Choroid plexus epithelial cell (primary cell): ENCODE data around the gene FOS.
"Not testable (repeated sequence)": the region's sequence is repeated elsewhere in the genome, so short reads cannot be mapped to it uniquely, and the experiment has no call there.

ENCODE experiments used
- DNase-seq: peaks from one replicate; pipeline ENCODE4 v3.0.0-alpha.2; 2010; ENCODE audit warnings: low read depth
- H3K4me3 ChIP-seq: 2 replicates; pipeline ENCODE4 v1.5.1; 2011; ENCODE audit warnings: low read depth, mild to moderate bottlenecking, control low read depth, low read length, moderate library complexity
- TF ChIP-seq, protein P1 (sequence below): conservative IDR thresholded peaks from 2 replicates; pipeline ENCODE4 v1.5.1; 2011; ENCODE audit warnings: low read depth, mild to moderate bottlenecking, control low read depth, inconsistent platforms, low read length, moderate library complexity

The FOS gene

DNA sequence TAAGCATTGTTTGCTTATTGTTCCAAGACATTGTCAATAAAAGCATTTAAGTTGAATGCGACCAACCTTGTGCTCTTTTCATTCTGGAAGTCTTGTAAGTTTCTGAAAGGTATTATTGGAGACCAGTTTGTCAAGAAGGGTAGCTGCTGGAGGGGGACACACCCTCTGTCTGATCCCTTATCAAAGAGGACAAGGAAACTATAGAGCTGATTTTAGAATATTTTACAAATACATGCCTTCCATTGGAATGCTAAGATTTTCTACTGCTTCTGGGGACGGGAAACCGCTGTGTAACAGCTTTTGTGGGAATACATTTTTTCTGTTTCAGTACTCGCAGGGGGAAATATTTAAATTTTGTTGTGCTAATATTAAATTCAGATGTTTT, 3.5 kb downstream of the FOS start:
- TF ChIP-seq, protein P1, sequence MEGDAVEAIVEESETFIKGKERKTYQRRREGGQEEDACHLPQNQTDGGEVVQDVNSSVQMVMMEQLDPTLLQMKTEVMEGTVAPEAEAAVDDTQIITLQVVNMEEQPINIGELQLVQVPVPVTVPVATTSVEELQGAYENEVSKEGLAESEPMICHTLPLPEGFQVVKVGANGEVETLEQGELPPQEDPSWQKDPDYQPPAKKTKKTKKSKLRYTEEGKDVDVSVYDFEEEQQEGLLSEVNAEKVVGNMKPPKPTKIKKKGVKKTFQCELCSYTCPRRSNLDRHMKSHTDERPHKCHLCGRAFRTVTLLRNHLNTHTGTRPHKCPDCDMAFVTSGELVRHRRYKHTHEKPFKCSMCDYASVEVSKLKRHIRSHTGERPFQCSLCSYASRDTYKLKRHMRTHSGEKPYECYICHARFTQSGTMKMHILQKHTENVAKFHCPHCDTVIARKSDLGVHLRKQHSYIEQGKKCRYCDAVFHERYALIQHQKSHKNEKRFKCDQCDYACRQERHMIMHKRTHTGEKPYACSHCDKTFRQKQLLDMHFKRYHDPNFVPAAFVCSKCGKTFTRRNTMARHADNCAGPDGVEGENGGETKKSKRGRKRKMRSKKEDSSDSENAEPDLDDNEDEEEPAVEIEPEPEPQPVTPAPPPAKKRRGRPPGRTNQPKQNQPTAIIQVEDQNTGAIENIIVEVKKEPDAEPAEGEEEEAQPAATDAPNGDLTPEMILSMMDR, result no peak
- no peak overlapping the region for H3K4me3 ChIP-seq
- peak; percentile 58 for DNase-seq

DNA sequence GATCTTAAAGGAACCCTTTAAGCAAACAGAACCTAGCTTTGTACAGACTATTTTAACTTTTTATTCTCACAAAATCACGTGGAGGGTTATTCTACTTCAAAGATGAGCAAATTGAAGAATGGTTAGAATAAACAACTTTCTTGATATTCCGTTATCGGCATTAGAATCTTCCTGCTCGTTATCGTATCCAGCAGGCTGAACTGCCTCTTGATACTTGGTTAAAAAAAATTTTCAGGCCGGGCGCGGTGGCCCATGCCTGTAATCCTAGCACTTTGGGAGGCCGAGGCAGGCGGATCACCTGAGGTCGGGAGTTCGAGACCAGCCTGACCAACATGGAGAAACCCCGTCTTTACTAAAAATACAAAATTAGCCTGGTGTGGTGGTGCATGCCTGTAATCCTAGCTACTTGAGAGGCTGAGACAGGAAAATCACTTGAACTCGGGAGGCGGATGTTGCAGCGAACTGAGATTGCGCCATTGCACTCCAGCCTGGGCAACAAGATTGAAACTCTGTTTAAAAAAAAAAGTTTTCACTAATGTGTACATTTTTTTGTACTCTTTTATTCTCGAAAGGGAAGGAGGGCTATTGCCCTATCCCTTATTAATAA, 4.0 kb downstream of the FOS start:
- H3K4me3 ChIP-seq, result not testable (repeated sequence)
- DNase-seq, result peak; percentile 66

DNA sequence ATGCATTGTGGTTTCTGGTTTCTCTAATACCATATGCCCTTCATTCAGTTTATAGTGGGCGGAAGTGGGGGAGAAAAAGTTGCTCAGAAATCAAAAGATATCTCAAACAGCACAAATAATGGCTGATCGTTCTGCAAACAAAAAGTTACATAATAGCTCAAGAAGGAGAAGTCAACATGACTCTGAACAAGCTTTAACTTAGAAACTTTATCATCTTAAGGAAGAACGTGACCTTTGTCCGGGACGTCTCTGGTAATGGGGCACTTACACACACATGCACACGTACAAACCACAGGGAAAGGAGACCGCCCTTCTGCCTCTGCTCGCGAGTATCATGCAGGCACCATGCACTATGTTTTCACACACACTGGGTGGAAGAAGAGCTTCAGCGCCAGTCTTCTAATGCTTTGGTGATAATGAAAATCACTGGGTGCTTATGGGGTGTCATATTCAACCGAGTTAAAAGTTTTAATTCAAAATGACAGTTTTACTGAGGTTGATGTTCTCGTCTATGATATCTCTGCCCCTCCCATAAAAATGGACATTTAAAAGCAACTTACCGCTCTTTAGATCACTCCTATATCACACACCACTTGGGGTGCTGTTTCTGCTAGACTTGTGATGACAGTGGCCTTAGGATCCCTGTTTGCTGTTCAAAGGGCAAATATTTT, 4.7 kb downstream of the FOS start:
- no peak overlapping the region for H3K4me3 ChIP-seq
- peak; percentile 70 for DNase-seq
- TF ChIP-seq, protein P1, result no peak

DNA sequence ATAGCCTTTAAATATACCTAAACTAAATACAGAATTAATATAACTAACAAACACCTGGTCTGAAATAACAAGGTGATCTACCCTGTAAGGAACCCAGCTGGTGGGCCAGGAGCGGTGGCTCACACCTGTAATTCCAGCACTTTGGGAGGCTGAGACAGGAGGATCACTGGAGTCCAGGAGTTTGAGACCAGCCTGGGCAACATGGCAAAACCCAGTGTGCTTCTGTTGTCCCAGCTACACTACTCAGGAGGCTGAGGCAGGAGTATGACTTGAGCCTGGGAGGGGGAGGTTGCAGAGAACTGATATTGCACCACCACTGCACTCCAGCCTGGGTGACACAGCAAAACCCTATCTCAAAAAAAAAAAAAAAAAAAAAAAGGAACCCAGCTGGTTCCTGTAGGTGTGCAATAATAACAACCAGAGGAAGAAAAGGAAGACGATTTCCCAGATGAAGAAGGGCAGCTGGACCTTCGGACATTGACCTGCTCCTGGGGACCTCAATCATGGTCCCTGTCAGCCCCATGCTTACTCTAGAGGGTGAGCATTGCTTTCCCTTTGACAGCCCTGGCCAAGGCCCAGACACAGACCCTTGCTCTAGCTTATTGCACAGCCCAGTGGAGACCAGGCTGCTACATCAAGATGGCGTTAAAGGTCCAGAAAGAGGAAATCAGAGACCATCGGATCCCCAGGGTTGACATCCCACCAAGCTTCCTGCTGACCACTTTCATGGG, 5.4 kb downstream of the FOS start:
- H3K4me3 ChIP-seq, result no peak overlapping the region
- peak; percentile 47 for DNase-seq
- TF ChIP-seq, protein P1, result no peak

DNA sequence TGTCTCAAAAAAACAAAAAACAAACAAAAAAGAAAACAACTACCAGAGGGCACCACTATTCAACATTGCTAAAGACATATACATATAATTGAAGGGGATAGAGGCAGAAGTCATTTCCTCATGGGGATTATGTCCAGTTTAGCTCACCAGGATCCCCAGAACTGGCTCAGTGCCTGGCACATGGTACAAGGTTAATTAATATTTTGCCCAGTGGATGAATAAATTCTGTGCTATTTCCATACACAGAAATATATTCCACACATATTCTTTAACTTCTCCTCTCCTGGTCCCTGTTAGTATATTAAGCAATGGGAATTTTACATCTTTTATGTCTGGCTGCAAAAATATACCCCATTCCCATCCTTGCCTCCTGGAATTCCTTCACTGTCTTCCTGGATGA, 6.7 kb downstream of the FOS start:
- TF ChIP-seq, protein P1, result no peak
- no peak overlapping the region for H3K4me3 ChIP-seq
- no peak for DNase-seq

DNA sequence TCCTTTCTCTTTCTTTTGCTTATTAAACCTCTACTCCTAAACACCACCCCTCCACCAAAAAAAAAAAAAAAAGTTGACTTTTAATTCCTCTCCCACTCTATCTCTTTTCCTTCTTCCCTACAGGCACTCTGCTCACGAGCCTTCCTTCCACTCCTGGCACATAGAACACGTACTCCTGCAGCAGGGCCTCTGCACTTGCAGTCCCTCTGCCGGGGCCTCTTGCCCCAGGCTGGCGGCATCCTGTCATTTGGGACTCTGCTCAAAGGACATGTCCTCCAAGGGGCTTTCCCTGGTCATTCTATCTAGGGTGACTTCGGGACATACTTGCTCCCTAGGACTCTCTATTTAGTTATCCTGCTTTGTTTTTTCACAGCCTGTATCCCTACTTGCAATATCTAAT, 7.7 kb downstream of the FOS start:
- DNase-seq, result no peak
- H3K4me3 ChIP-seq, result no peak overlapping the region
- TF ChIP-seq, protein P1, result no peak

DNA sequence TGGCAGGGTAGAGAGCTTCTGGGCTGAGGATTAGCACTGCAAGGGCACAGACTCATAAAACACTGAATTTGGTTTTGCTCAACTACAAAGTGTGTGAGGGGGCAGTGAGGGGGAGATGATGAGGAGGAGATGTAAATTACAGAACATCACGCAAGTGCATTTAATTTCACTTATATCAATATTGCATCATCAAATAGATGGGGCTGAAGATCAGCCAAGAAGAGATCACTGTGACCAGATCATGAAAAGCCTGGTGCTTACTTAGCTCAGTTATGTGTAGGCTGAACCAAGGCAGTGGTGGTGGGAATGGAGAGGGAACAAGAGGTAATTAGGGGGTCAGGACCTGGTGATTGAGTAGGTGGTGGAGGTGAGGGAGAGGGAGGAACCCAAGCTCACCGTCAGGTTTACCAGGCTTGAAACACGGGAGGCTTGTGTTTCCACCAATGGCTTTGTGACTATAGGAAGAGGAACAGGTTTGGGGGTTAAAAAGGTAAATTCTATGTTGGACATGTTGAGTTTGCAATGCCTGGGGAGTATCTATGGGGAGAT, 11.3 kb downstream of the FOS start:
- H3K4me3 ChIP-seq, result no peak overlapping the region
- no peak for DNase-seq
- TF ChIP-seq, protein P1, result no peak
